Erythroblast (primary cell): ENCODE data around the gene SYCP1.

Experiments
- GATA1 ChIP-seq: IDR thresholded peaks from 2 replicates; pipeline ENCODE4 v1.6.1; 2011; ENCODE audit warnings: low read depth, mild to moderate bottlenecking, control low read depth, low read length, moderate library complexity
- POLR2A ChIP-seq: IDR thresholded peaks from 2 replicates; pipeline ENCODE4 v1.6.1; 2011; ENCODE audit warnings: mild to moderate bottlenecking, low read length

GRCh38 chr1:114959423-114959822, 104.8 kb downstream of the SYCP1 start:
- TF ChIP-seq POLR2A (no peak), GATA1 (no peak)
